HG03175 (cell line): ENCODE results near the gene ARHGEF25.
"Not testable (repeated sequence)": the region's sequence is repeated elsewhere in the genome, so short reads cannot be mapped to it uniquely, and the experiment has no call there.

ENCODE experiments used
- ATAC-seq: cut with Tn5 transposase; IDR thresholded peaks from one replicate; pipeline ENCODE4 v1.9.1; 2021; ENCODE audit warnings: mild to moderate bottlenecking, moderate library complexity; ENCODE audit not compliant: unreplicated experiment

ARHGEF25 gene

DNA sequence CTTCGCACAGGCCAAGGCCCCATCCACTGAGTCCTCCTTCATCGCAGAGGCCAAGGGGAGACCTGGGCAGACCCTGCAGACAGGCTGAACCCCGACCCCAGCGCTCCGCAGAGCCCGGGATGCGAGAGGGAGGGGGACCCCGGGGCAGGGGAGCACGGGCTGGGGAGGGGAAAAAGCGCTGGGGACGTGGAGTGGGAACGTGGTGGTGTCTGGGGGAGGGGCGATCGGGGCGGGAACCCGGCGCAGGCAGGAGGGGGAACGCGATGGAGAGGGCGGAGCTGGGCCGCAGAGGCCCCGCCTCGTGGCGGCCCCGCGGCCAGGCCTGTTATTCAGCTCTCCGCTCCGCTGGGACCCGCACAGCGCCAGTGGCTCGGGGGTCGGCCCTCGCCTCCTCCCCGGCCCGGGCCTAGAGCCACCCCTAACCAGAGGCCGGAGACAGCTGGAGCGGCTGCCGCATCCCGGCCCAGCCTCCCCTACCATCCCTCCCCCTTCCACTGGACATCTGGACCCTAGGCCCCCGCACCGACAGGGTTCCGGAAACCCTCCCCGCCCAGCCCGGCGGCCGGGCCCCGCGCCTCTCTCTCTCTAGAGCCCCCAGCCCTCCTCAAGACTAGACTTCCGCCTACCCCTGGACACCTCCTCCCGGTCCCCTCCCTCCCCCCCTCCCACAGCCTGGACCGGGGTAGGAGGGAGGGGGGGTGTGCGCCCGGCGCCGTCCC, at the start of gene ARHGEF25:
Gene ARHGEF25 (plus strand): TSS at position 328 of the 719 bp plus-strand sequence. CDS start 460 bp downstream, outside the sequence.
- peak; percentile 41 for ATAC-seq

DNA sequence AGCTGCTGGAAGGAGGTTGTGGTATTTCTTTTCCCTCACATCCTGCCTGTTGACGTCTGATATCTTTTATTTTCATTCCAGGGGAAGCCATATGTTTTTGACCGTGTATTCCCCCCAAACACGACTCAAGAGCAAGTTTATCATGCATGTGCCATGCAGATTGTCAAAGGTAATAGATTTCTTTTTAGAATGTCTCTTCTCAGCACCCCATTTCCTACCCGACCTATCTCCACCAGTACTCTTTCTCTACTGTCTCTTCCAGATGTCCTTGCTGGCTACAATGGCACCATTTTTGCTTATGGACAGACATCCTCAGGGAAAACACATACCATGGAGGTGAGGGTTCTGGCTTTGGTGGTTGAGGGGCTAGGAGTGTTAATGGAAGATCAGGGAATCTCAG, 47.9 kb upstream of the ARHGEF25 start:
- ATAC-seq, result no peak

DNA sequence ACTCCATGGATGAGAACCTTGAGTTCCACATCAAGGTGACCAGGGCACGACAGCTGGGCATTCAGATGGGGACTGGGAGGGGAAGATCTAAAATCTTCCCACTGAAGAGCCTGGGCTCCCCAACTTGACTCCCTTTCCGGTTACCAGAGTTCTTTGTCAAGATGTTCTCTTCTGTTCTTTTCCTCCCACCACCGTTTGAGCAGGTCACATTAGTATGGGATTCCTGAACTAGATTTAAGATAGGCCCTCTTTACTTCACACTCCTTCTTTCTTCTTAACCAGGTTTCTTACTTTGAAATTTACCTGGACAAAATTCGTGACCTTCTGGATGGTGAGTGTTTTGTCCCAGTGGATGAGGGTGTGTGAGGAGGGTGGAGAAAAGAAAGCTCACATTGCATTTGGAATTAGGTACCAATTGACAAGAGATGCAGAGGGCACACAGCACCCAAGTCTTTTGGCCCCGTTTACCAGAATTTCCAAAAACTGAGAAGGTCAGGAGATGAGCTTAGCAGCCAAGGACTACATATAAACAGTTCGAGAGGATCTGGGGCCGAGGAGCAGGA, 47.0 kb upstream of the ARHGEF25 start:
- no peak for ATAC-seq

DNA sequence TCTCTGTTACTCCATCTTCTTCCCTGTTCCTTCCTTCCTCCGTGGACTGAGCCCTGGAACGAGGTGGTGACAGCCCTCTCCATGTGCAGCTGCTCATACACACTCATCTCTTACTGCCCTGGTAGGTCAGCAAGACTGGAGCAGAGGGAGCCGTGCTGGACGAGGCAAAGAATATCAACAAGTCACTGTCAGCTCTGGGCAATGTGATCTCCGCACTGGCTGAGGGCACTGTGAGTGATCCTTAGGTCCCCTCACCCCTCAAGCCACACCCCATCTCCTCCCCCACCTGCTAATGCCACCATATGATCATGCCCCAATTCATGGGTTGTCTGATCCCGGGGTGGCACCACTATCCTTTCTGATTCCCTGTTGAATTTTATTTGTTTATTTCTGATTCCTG, 42.4 kb upstream of the ARHGEF25 start:
- ATAC-seq, result no peak

DNA sequence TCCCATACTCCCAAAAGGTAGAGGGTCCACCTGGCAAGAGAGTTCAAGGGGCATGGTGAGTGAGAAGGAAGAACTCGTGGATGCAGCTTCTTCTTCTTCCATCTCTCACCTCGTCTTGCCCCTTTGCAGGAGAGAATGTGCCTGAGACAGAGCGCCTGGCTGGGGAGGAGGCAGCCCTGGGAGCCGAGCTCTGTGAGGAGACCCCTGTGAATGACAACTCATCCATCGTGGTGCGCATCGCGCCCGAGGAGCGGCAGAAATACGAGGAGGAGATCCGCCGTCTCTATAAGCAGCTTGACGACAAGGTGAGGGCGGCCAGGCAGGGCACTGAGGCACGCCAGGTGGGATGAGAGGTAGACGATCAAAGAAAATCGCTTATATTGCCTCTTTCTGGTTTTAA, 41.4 kb upstream of the ARHGEF25 start:
- ATAC-seq, result no peak

DNA sequence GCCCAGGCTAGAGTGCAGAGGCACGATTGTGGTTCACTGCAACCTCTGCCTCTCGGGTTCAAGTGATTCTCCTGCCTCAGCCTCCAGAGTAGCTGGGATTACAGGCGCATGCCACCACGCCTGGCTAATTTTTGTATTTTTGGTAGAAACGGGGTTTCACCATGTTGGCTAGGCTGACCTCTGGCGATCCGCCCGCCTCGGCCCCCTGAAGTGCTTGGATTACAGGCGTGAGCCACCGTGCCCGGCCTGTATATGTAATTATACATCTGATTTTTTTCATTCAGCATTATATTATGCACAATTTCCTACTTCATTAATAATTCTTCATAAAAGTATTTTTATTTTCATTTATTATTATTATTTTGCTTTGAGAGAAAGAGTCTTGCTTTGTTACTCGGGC, 40.8 kb upstream of the ARHGEF25 start:
- ATAC-seq, result not testable (repeated sequence)

DNA sequence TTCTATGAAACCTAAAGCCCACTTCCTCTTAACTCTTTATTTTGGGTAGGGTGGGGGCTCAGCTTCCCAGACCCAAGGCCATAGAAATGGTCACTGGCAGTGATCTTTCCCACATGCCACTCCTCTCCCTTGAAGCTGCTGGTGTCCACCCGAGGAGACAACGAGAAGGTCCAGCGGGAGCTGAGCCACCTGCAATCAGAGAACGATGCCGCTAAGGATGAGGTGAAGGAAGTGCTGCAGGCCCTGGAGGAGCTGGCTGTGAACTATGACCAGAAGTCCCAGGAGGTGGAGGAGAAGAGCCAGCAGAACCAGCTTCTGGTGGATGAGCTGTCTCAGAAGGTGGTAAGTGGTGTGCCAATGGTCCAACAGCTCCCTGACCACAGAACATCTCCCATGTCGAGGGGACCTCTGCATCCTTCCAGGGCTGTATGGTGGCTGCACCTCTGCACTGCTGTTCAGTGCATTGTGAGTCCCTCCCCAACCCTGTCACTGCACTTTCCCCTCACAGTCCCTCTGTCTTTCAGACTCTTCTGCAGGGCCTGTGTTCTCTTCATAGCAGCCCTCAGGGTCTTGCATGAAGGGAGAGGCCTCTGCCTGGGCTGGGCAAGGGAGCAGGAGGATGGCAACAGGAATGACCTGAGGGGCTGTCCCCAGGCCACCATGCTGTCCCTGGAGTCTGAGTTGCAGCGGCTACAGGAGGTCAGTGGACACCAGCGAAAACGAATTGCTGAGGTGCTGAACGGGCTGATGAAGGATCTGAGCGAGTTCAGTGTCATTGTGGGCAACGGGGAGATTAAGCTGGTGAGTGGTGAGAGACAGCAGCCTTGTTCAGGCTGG, 39.1 kb upstream of the ARHGEF25 start:
- no peak for ATAC-seq

DNA sequence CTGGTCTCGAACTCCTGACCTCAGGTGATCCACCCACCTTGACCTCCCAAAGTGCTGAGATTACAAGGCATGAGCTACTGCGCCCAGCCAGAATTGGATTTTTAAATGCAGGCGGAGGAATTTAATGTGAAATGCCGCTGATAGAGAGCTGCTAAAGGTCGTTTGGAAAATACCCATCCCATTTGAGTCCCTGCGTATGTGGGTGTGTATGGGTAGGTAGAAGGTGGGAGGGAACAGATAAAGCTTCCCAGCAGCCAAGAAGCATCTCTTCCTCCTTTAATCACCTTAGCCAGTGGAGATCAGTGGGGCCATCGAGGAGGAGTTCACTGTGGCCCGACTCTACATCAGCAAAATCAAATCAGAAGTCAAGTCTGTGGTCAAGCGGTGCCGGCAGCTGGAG, 36.4 kb upstream of the ARHGEF25 start:
- no peak for ATAC-seq

DNA sequence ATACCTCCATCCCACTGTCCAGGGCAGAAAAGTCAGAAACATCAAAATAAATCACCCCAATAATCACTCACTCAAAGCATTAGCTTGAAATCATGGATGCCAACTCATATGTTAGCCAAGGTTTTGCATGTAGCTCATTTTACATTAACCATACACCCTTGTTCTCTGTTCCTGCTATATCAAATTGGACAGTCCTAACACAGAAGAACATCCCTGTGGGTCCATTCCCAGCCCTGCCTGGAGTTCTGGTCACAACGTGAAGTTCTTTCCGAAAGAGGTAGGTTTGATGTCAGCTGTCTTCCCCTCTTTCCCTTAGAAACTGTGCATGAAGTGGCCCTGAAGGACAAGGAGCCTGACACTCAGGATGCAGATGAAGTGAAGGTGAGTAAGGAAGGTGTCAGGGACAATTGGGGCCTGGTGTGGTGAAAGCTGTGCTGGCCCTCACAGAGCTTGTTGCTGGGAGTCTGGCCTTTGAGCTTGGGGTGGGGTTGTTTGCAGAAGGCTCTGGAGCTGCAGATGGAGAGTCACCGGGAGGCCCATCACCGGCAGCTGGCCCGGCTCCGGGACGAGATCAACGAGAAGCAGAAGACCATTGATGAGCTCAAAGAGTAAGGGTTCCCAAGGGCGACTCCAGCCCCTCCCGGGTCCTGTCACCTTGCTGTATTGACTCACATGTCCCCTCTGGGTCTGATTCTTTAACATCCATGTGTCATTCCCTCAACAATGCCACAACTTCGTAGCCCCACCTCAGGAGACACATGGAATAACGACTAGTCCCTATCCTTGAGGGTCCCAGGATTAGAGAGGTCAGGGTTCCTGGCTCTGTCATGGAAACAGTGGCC, 35.2 kb upstream of the ARHGEF25 start:
- no peak for ATAC-seq

DNA sequence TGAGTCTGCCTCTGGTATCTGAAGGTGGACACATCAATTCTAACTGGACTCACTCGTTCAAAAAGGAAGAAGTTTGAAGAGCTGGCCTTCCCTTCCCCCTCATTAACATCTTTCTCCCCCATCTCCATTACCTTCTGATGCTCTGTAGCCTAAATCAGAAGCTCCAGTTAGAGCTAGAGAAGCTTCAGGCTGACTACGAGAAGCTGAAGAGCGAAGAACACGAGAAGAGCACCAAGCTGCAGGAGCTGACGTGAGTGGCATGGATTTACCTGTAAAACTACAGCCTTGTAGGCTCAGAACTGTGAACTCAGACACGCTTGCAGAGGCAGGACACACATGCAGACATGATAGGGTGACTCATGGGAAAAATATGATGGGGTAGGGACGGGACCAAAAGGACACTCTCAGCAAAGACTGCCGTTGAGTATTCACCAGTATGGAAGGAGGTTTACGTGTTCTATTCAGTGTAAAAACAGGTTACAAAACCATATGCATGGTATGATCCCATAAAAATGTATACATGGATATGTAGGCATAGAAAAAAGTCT, 34.5 kb upstream of the ARHGEF25 start:
- no peak for ATAC-seq

DNA sequence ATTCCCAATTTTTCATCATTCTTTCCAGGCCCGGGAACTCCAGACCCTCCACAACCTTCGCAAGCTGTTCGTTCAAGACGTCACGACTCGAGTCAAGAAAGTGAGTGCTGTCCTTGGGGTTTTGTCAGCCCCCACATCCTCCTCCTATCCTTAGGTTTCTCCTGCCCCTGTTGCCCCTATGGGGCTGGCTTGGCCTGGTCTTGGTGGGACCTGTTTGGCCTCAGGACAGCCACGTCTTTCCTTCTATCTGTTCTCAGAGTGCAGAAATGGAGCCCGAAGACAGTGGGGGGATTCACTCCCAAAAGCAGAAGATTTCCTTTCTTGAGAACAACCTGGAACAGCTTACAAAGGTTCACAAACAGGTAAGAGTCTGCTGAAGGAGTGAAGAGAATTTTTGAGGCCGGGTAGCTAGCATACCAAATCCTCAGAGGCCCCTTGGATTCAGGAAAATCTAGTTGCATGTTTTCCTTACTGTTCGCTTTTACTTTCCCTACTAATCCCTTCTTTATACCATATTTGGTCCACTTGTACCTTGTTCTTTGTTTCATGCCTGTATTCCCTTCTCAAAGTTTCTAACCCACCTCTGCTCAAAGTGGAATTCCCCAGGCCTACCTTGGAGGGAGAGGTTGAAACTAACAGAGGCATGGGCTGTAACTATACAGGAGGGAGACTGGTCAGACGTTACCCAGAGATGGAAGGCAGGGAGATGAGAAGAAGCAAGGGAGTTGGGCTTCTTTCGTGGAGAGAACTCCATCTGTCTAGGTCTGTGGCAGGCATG, 33.1 kb upstream of the ARHGEF25 start:
- ATAC-seq, result no peak

DNA sequence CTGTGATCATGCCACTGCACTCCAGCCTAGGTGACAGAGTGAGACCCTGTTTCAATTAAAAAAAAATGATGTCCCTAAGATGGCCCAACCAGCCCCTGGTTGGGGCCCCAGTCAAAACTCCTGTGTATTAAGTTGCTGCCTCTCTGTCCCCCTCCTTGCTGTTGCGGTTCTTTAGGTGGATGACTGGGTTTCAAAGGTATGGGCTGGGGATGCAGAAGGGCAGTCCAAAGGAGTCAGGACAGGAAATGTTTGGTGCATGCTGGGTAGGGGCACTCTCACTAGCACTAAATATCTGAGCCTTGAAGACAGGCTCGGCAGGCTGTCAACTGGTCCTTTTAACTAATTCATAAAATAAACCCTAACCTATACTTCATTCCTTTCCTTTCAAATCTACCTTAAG, 32.2 kb upstream of the ARHGEF25 start:
- ATAC-seq, result no peak

DNA sequence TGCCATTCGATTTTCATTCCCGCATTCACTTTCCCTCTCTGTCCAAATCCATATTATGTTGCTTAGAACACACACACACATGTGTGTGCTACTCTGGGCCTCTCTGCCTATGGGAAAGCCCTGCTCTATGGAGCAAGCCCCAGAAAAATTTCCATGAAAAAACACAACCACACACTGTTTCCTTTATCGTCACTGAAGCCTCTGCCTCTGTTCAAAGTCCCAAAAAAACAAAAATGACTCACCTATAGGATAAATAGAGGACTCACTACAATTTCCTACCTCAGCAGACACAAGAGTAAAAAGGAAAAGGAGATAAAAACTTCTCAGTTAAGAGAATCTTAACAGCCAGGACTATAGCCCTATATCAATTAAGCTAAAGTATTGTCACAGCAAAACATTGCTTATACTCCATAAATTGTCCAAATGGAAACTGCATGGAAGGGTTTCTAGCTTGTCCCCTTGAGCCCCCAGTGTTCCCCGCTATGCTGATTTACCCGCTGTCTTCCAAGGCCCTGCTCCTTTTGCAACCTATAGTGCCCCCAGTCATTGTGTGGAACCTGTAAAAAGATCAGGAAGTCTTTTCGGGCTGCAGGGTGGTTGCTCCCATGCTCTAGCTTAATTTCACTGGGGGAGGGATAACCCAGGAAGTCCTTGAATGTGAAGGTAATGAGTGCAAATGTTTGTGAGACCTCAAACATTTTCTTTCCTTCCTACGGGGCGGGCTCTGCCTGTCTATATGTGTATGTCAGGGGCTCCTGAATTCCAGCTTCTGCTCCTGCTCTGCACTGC, 31.4 kb upstream of the ARHGEF25 start:
- no peak for ATAC-seq

DNA sequence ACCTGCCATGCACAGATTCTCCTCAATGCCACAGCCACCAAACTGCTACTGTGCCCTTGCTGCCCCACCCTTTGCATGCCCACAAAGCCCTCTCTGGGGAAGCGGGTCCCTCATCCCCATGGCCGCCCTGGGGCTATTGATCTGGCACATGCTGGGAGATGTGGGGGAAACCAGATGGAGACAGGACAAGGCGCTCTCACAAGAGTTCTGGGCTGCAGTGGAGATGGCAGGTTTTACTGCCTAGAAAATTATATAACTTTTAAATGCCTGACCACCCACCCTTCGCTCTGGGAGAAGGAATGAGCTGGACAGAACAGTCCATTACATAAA, 30.8 kb upstream of the ARHGEF25 start:
- no peak for ATAC-seq

DNA sequence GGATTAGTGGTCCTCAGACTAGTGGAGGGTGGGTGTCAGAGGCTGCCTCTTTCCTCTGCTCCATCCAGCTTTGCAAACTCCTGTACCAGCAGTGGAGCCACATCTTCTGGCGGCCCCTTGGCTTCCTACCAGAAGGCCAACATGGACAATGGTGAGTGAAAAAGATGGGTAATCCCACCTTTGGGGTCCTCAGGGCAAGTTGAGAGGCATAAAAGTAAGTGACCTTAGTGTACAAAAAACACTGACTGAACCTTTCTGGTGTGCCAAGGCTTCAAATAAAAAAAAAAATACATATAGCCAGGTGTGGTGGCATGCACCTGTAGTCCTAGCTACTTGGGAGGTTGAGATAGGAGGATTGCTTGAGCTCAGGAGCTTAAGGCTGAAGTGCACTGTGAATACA, 29.4 kb upstream of the ARHGEF25 start:
- no peak for ATAC-seq

DNA sequence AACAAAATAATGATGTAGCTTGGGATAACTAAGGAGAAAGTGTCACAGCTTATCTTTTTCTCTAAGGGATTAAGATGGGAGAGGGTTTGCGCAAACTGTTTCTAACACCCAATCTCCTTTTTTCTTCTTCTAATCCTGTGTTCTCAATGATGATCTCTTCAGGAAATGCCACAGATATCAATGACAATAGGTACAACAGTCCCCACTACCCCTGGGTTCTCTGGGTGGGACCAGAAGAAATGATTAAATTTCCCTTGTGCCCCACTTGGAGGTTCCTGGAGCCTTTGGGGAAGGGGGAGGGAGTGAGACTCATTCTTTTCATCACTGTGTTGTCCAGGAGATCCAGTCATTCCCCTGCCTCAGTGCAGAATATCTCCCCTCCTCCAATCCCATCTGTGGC, 28.8 kb upstream of the ARHGEF25 start:
- ATAC-seq, result no peak

DNA sequence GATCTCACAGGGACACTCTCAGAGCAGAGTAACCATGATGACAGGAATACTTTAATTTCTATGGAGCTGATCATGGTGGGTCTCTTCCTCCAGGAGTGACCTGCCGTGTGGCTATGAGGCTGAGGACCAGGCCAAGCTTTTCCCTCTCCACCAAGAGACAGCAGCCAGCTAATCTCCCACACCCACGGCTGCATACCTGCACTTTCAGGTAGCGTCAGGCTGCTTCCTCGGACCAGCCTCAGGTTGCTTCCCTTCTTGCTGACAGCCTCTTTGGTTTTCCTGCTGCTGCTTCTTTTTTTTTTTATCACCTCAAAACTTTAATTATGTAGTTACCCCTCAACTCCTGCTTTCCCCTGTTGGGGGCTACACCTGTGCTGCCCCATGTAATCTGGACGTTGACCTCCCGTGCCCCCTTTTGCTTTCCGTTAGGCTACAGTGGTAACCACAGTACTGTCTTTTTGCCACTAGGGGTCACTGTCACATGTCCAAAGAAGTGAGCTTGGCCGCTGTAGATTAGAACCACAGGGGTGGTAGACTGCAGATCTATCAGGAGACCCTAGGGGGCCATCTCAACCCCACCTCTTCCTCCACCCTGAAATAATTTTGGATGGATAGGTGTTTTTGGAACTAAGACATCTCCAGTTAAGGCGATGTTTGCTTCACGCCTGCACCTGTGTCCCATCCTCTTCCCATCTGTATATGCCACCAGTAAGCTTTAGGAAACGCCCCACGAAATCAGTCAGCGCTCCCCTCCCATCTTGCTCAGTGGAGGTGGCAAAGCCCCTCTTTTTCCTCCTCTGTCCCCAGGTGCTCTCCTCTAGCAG, 28.0 kb upstream of the ARHGEF25 start:
- peak; percentile 98 for ATAC-seq

DNA sequence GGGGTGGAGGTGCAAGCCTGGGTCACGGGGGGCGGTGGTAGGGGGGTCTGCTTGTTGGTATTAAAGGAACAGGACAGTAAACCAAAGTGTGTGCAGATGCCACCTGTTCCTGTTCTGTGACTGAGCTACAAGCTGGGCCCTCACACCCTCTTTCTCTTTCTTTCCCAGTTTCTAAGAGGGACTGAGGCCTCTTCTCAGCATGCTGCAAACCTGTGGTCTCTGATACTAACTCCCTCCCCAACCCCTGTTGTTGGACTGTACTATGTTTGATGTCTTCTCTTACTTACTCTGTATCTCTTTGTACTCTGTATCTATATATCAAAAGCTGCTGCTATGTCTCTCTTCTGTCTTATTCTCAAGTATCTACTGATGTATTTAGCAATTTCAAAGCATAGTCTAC, 27.2 kb upstream of the ARHGEF25 start:
- no peak for ATAC-seq

DNA sequence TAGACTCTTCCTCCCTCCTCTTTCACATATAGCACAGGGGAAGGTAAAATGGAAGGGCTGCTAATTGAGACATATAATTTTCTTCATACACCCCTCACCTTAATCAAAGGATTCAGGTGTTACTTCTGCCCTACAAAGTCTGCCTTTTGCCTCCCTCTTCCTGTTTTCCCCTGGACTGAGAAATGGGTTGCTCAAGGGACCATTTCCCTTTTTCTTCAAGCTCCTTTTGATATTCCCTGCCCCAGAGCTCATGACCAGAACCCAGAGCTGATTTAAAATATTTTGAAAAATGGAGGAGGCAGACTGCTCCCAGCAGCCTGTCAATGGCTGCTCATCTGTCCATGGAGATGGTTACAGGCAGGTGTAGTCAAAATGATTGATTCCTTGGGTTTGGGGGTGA, 26.5 kb upstream of the ARHGEF25 start:
- ATAC-seq, result no peak
